Stomach smooth muscle (tissue), 2 donors: Measurements from ENCODE around the gene ROCK2.

ENCODE experiments used
- H3K27ac ChIP-seq: one replicate; pipeline ENCODE4 v1.7.0; 2013; ENCODE audit warnings: mild to moderate bottlenecking, low read length, inconsistent platforms
- H3K27me3 ChIP-seq, 2 donors: one replicate each; pipeline ENCODE4 v1.7.0; 2013; ENCODE audit warnings: low read length in 2 of 2; ENCODE audit not compliant: insufficient read depth in 2 of 2, control insufficient read depth in 1 of 2
- H3K36me3 ChIP-seq, 2 donors: one replicate each; pipeline ENCODE4 v1.7.0; 2013; ENCODE audit warnings: low read length in 2 of 2; ENCODE audit not compliant: control insufficient read depth in 2 of 2, insufficient read depth in 2 of 2
- H3K4me1 ChIP-seq: one replicate; pipeline ENCODE4 v1.7.0; 2013; ENCODE audit warnings: low read length; ENCODE audit not compliant: control insufficient read depth, insufficient read depth
- H3K4me3 ChIP-seq, 2 donors: one replicate each; pipeline ENCODE4 v1.7.0; 2013; ENCODE audit warnings: low read length in 2 of 2
- H3K9ac ChIP-seq, 2 donors: one replicate each; pipeline ENCODE4 v1.7.0; 2013; ENCODE audit warnings: low read length in 2 of 2, mild to moderate bottlenecking in 1 of 2
- H3K9me3 ChIP-seq, 2 donors: one replicate each; pipeline ENCODE4 v1.7.0; 2013; ENCODE audit warnings: low read length in 2 of 2; ENCODE audit not compliant: control insufficient read depth in 2 of 2
- donor health status: healthy.
- donor health status: Pancreatic carcinoma.

Gene ROCK2

GRCh38 chr2:11352781-11353537 is 8.5 kb upstream of the ROCK2 start:
- no peak overlapping the region for H3K4me3 ChIP-seq

GRCh38 chr2:11348209-11348749 is 3.8 kb upstream of the ROCK2 start:
- Histone ChIP-seq H3K4me3 (no peak overlapping the region), H3K9me3 (no peaks in the 10 kb centered on the region), H3K9ac (no peak overlapping the region), H3K4me1 (peaks cover 2% of the 10 kb centered on the region), H3K36me3 (no peaks in the 10 kb centered on the region), H3K27me3 (no peaks in the 10 kb centered on the region), H3K27ac (no peak overlapping the region)

More at GRCh38 chr2:11352781-11353537, 8.5 kb upstream of the ROCK2 start:
- no peak overlapping the region for H3K27ac ChIP-seq
- H3K9me3 ChIP-seq = no peaks in the 10 kb centered on the region
- no peaks in the 10 kb centered on the region for H3K36me3 ChIP-seq
- H3K4me1 ChIP-seq = peaks cover 5% of the 10 kb centered on the region
- H3K9ac ChIP-seq = no peak overlapping the region
- H3K27me3 ChIP-seq = no peaks in the 10 kb centered on the region

- Histone ChIP-seq H3K36me3 (no peaks in the 10 kb centered on the region), H3K4me1 (peaks cover 2% of the 10 kb centered on the region), H3K27me3 (no peaks in the 10 kb centered on the region), H3K9ac (no peak overlapping the region), H3K4me3 (no peak overlapping the region), H3K27ac (no peak overlapping the region), H3K9me3 (no peaks in the 10 kb centered on the region)
Observed at GRCh38 chr2:11347403-11347959, 3.0 kb upstream of the ROCK2 start.

- H3K27ac ChIP-seq = peak overlapping the region; percentile 97
- no peak overlapping the region for H3K4me3 ChIP-seq
- H3K4me1 ChIP-seq = peaks cover 2% of the 10 kb centered on the region
- H3K36me3 ChIP-seq = no peaks in the 10 kb centered on the region
- no peak overlapping the region for H3K9ac ChIP-seq
- no peaks in the 10 kb centered on the region for H3K27me3 ChIP-seq
- no peaks in the 10 kb centered on the region for H3K9me3 ChIP-seq
Observed at GRCh38 chr2:11346023-11346482, 1.6 kb upstream of the ROCK2 start.

GRCh38 chr2:11344956-11345677 is 681 bp upstream of the ROCK2 start:
- Histone ChIP-seq H3K4me3 (peak overlapping the region; percentile 40 to 88), H3K9me3 (no peaks in the 10 kb centered on the region), H3K27ac (peak overlapping the region; percentile 97), H3K9ac (peak overlapping the region; percentile 90 to 97), H3K36me3 (no peaks in the 10 kb centered on the region), H3K27me3 (no peaks in the 10 kb centered on the region), H3K4me1 (peaks cover 2% of the 10 kb centered on the region)

GRCh38 chr2:11343650-11344341 is 640 bp downstream of the ROCK2 start:
- Histone ChIP-seq H3K4me1 (peaks cover 2% of the 10 kb centered on the region), H3K4me3 (peak overlapping the region; percentile 88 to 95), H3K36me3 (no peaks in the 10 kb centered on the region)

GRCh38 chr2:11343368-11343649 is 1.1 kb downstream of the ROCK2 start:
- H3K36me3 ChIP-seq = no peaks in the 10 kb centered on the region
- no peaks in the 10 kb centered on the region for H3K9me3 ChIP-seq
- no peaks in the 10 kb centered on the region for H3K27me3 ChIP-seq
- H3K4me3 ChIP-seq = peak overlapping the region; percentile 88 to 95
- peak overlapping the region; percentile 75 for H3K27ac ChIP-seq
- H3K9ac ChIP-seq = peak overlapping the region; percentile 81
- peaks cover 2% of the 10 kb centered on the region for H3K4me1 ChIP-seq

More at GRCh38 chr2:11343650-11344341, 640 bp downstream of the ROCK2 start:
- no peaks in the 10 kb centered on the region for H3K9me3 ChIP-seq
- H3K9ac ChIP-seq = peak overlapping the region; percentile 81
- no peaks in the 10 kb centered on the region for H3K27me3 ChIP-seq
- H3K27ac ChIP-seq = peak overlapping the region; percentile 75

GRCh38 chr2:11342551-11343367 is 1.7 kb downstream of the ROCK2 start:
- peak overlapping the region; percentile 48 to 81 for H3K9ac ChIP-seq
- peaks cover 2% of the 10 kb centered on the region for H3K4me1 ChIP-seq

GRCh38 chr2:11340717-11341116 is 3.7 kb downstream of the ROCK2 start:
- H3K4me1 ChIP-seq = no peaks in the 10 kb centered on the region
- H3K9ac ChIP-seq = no peak overlapping the region
- H3K27me3 ChIP-seq = no peaks in the 10 kb centered on the region
- peak overlapping the region in 1 of 2 donors; percentile 32 for H3K4me3 ChIP-seq
- no peak overlapping the region for H3K27ac ChIP-seq
- no peaks in the 10 kb centered on the region for H3K36me3 ChIP-seq
- H3K9me3 ChIP-seq = no peaks in the 10 kb centered on the region

More at GRCh38 chr2:11342551-11343367, 1.7 kb downstream of the ROCK2 start:
- peak overlapping the region; percentile 88 to 95 for H3K4me3 ChIP-seq
- peak overlapping the region; percentile 19 for H3K27ac ChIP-seq
- H3K36me3 ChIP-seq = no peaks in the 10 kb centered on the region
- no peaks in the 10 kb centered on the region for H3K9me3 ChIP-seq
- H3K27me3 ChIP-seq = no peaks in the 10 kb centered on the region
